Mucosa of stomach (tissue), 1 donor: ENCODE results near the gene ZNF792.
"Not testable (repeated sequence)": the region's sequence is repeated elsewhere in the genome, so short reads cannot be mapped to it uniquely, and the experiment has no call there.

Source experiments
- H3K27me3 ChIP-seq: one replicate; pipeline ENCODE4 v1.7.0; 2013; ENCODE audit warnings: mild to moderate bottlenecking, low read length; ENCODE audit not compliant: control insufficient read depth, insufficient read depth
- H3K36me3 ChIP-seq: one replicate; pipeline ENCODE4 v1.7.0; 2013; ENCODE audit warnings: low read length; ENCODE audit not compliant: control insufficient read depth, insufficient read depth
- H3K4me1 ChIP-seq: one replicate; pipeline ENCODE4 v1.7.0; 2013; ENCODE audit warnings: mild to moderate bottlenecking, low read length; ENCODE audit not compliant: control insufficient read depth, insufficient read depth
- H3K4me3 ChIP-seq: one replicate; pipeline ENCODE4 v1.7.0; 2013; ENCODE audit warnings: low read length
- H3K9ac ChIP-seq: one replicate; pipeline ENCODE4 v1.7.0; 2013; ENCODE audit warnings: mild to moderate bottlenecking, low read length, moderate library complexity
- H3K9me3 ChIP-seq: one replicate; pipeline ENCODE4 v1.7.0; 2013; ENCODE audit warnings: mild to moderate bottlenecking, low read length, moderate library complexity; ENCODE audit not compliant: control insufficient read depth
- donor health status: Pancreatic carcinoma.

ZNF792 gene

DNA sequence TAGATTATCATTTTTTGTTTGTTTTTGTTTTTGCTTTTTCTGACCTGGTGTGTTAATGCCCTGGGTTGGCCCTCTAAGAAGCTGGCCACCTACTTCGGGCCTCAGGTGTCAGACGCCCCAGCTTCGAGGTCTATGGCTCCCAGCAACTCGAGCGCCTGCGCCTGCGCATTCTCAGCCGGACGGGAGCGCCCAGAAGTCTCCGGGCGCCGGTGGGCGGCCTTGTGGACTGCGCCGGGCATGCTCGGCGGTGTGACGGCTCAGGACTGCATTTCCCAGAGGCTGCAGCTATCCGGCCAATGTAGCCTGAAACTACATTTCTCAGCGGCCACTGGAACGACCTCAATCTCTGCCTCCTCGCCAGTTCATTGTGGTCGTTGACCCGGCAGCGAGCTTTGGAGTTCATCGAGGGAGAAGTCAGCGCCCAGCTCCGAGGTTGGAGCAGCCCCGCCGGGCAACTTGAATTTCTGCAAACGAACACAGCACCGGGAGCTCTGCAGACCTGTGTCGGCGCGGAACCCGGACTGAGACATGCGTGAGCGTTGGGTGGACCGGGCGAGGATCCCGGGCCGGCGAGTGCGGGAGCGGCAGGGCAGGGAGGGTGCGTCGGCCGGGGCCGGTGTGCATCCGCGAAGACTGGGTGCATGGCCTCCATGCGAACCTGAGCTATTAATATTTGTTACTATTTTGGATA lies 37.2 kb downstream of the ZNF792 start, which contains the start of gene ZNF30:
Gene ZNF30 (plus strand): TSS at position 219 of the 691 bp plus-strand sequence. CDS start 3,045 bp downstream, outside the sequence.
- Histone ChIP-seq H3K27me3 (no peaks in the 10 kb centered on the region), H3K9ac (peak within 1 kb of the TSS; percentile 73), H3K9me3 (no peaks in the 10 kb centered on the region), H3K4me1 (peaks cover 5% of the 10 kb centered on the region), H3K36me3 (no peaks in the 10 kb centered on the region), H3K4me3 (peak within 1 kb of the TSS; percentile 84)

DNA sequence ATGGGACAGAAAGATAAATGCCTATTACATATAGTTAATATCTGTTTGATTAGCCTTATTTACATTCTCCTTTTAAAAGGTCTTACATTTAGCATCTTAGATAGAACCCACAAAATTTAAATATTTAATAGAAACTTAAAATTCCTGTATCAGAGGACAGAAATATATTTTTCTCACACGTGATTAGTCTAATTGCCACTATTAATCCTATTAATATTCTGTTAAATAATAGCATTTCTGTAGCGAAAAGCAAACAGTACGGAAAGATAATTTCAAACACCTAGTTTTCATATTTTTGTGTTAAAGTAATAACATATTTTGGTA lies 37.7 kb downstream of the ZNF792 start:
- Histone ChIP-seq H3K9me3 (no peaks in the 10 kb centered on the region), H3K9ac (peak overlapping the region; percentile 73), H3K4me3 (peak overlapping the region; percentile 84), H3K36me3 (no peaks in the 10 kb centered on the region), H3K27me3 (no peaks in the 10 kb centered on the region), H3K4me1 (peaks cover 5% of the 10 kb centered on the region)

DNA sequence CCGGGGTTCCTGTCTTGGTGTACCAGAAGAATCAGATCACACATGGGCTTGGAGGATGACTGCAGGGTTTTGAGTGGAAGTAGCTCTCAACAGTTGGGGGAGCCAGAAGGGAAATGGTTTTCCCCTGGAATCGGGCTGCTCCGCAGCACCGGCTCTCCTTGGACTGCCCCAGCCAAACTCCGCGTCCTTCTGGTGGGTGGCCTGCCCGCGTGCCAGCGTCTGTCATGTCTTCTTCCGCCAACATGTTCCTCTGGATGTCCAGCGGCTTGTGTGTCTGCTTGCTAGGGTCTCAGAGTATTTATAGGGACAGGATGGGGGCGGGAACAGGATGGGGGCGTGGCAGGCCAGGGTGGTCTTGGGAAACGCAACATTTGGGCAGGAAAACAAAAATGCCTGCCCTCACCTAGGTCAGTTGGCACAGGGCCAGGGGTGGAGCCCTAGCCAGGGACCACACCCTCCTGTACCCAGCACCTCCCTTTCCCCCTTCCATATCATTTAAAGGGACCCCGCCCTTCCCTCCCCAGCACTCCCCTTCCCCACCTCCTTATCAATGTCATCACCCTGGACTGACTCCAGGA lies 38.7 kb downstream of the ZNF792 start:
- Histone ChIP-seq H3K27me3 (no peaks in the 10 kb centered on the region), H3K9me3 (no peaks in the 10 kb centered on the region), H3K4me1 (peaks cover 5% of the 10 kb centered on the region), H3K9ac (no peak overlapping the region), H3K36me3 (no peaks in the 10 kb centered on the region), H3K4me3 (no peak overlapping the region)

DNA sequence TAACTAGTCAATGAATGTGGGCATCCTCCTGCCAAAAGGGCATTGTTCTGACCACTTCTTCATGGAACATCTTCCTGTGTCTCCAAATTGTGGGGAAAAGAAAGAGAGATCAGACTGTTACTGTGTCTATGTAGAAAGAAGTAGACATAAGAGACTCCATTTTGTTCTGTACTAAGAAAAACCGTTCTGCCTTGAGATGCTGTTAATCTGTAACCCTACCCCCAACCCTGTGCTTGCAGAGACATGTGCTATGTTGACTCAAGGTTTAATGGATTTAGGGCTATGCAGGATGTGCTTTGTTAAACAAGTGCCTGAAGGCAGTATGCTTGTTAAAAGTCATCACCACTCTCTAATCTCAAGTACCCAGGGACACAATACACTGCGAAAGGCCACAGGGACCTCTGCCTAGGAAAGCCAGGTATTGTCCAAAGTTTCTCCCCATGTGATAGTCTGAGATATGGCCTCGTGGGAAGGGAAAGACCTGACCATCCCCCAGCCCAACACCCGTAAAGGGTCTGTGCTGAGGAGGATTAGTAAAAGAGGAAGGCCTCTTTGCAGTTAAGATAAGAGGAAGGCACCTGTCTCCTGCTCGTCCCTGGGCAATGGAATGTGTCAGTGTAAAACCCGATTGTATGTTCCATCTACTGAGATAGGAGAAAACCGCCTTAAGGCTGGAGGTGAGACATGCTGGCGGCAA lies 43.8 kb downstream of the ZNF792 start:
- not testable (repeated sequence) for H3K27me3 ChIP-seq, H3K9ac ChIP-seq, H3K9me3 ChIP-seq, H3K4me3 ChIP-seq, H3K4me1 ChIP-seq, H3K36me3 ChIP-seq

DNA sequence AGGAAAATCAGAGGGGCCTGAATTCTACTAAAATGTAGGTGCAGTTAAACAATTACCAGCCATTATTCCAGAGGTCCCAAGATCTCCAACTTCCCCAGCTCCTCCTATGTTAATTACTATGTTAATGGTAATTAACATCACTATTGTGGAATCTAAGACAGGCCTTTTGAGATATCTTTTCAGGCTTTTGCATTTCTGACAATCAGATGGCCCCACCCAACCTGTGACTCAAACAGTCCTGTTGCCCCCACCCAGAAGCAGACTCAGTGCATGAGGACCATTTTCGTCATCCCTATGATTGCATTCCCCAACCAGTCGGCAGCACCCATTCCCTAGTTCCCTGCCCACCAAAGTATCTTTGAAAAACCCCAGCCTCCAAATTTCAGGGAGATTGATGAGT lies 45.8 kb downstream of the ZNF792 start:
- H3K9me3 ChIP-seq = no peaks in the 10 kb centered on the region
- H3K36me3 ChIP-seq = no peaks in the 10 kb centered on the region
- no peak overlapping the region for H3K4me3 ChIP-seq
- no peaks in the 10 kb centered on the region for H3K4me1 ChIP-seq
- no peaks in the 10 kb centered on the region for H3K27me3 ChIP-seq
- H3K9ac ChIP-seq = no peak overlapping the region

DNA sequence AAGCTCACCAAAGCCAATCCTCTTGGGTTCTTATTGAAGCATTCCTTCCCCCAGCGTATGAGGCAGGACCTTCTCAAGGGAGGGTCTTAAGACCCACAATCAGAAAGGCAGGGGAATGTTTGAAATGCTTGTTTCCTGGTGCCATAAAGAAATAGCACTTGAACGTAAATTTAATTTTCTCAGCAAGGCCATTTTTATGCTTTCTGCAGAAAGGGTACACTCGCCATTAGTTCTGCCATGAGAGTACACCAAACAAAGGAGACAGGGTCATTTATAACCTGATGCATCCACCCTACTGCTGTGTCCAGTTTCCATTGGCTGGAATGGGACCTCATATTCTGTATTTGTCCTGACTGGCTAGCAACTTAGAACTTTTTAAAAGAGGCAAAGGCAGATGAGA lies 46.9 kb downstream of the ZNF792 start:
- H3K36me3 ChIP-seq, H3K9ac ChIP-seq, H3K27me3 ChIP-seq, H3K4me1 ChIP-seq, H3K9me3 ChIP-seq, H3K4me3 ChIP-seq: not testable (repeated sequence)

DNA sequence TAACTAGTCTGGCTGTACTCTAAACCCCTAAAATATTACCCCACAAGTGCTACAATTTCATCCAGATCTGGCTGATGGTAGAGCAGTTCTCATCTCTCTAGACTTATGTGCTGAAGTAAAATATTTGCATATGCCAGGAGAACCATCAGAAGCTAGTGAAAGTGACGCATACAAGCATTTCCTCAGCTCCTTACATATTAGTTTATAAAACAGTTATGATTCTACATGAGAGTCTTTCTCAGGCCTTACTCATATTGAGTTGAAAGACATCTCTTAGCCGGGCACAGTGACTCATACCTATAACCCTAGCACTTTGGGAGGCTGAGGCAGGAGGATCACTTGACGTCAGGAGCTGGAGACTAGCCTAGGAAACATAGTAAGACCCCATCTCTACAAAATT lies 53.3 kb downstream of the ZNF792 start:
- H3K9me3 ChIP-seq = no peaks in the 10 kb centered on the region
- H3K27me3 ChIP-seq = peaks cover 10% of the 10 kb centered on the region
- H3K36me3 ChIP-seq = no peaks in the 10 kb centered on the region
- no peak overlapping the region for H3K4me3 ChIP-seq
- no peak overlapping the region for H3K9ac ChIP-seq
- no peaks in the 10 kb centered on the region for H3K4me1 ChIP-seq
